ENCODE measurements around the gene NR4A1.

The NR4A1 gene

GRCh38 chr12:52070185-52070925, 19.1 kb downstream of the NR4A1 start:
- peak overlapping the region; percentile 97 for H3K4me3 Mint-ChIP-seq
- H3K9me3 Mint-ChIP-seq, result no peaks in the 10 kb centered on the region
- H3K27ac Mint-ChIP-seq, result peak overlapping the region; percentile 100
- DNase-seq (ENCODE audit: low spot score in 2 of 2) (no peak), ATAC-seq (peak; percentile 0)
- H3K36me3 Mint-ChIP-seq, result peaks cover 39% of the 10 kb centered on the region
- H3K4me1 Mint-ChIP-seq, result peaks cover 68% of the 10 kb centered on the region

- H3K36me3 Mint-ChIP-seq, result peaks cover 66% of the 10 kb centered on the region
- no peaks in the 10 kb centered on the region for H3K9me3 Mint-ChIP-seq
- no peak overlapping the region for H3K4me3 Mint-ChIP-seq
- peaks cover 52% of the 10 kb centered on the region for H3K4me1 Mint-ChIP-seq
- DNase-seq (ENCODE audit: low spot score in 2 of 2) (no peak), ATAC-seq (no peak)
- H3K27ac Mint-ChIP-seq, result peak overlapping the region; percentile 76
These were observed 22.5 kb downstream of the NR4A1 start for GRCh38 chr12:52073531-52074381.

- Mint-ChIP-seq H3K4me1 (peaks cover 42% of the 10 kb centered on the region), H3K4me3 (no peak overlapping the region), H3K36me3 (peaks cover 59% of the 10 kb centered on the region), H3K27ac (no peak overlapping the region), H3K9me3 (no peaks in the 10 kb centered on the region)
- no peak for DNase-seq (ENCODE audit: low spot score in 2 of 2)
- ATAC-seq, result no peak
These were observed 23.9 kb downstream of the NR4A1 start for GRCh38 chr12:52074971-52075724.

GRCh38 chr12:52076811-52077210, 25.6 kb downstream of the NR4A1 start:
- peak overlapping the region; percentile 1 for H3K27ac Mint-ChIP-seq
- peaks cover 59% of the 10 kb centered on the region for H3K36me3 Mint-ChIP-seq
- H3K9me3 Mint-ChIP-seq, result no peaks in the 10 kb centered on the region
- ATAC-seq (no peak), DNase-seq (ENCODE audit: low spot score in 2 of 2) (no peak)
- no peak overlapping the region for H3K4me3 Mint-ChIP-seq
- H3K4me1 Mint-ChIP-seq, result peaks cover 31% of the 10 kb centered on the region

- Mint-ChIP-seq H3K36me3 (peaks cover 48% of the 10 kb centered on the region), H3K4me1 (peaks cover 23% of the 10 kb centered on the region), H3K9me3 (no peaks in the 10 kb centered on the region), H3K4me3 (no peak overlapping the region), H3K27ac (peak overlapping the region; percentile 1)
- DNase-seq (ENCODE audit: low spot score in 2 of 2) (no peak), ATAC-seq (no peak)
These were observed 27.0 kb downstream of the NR4A1 start for GRCh38 chr12:52078276-52078675.

GRCh38 chr12:52079576-52080402, 28.5 kb downstream of the NR4A1 start, which contains the start of gene SMIM41:
SMIM41 (plus strand) TSS chr12:52079704; CDS start chr12:52079780, 76 bp downstream.
- ATAC-seq (no peak), DNase-seq (ENCODE audit: low spot score in 2 of 2) (no peak)
- Mint-ChIP-seq H3K4me3 (no peak within 1 kb of the TSS), H3K9me3 (no peaks in the 10 kb centered on the region), H3K36me3 (peaks cover 32% of the 10 kb centered on the region), H3K27ac (peak within 1 kb of the TSS; percentile 32), H3K4me1 (peaks cover 14% of the 10 kb centered on the region)

- no peak overlapping the region for H3K4me3 Mint-ChIP-seq
- H3K9me3 Mint-ChIP-seq, result no peaks in the 10 kb centered on the region
- H3K36me3 Mint-ChIP-seq, result peaks cover 25% of the 10 kb centered on the region
- H3K27ac Mint-ChIP-seq, result no peak overlapping the region
- H3K4me1 Mint-ChIP-seq, result peaks cover 14% of the 10 kb centered on the region
- ATAC-seq (no peak), DNase-seq (ENCODE audit: low spot score in 2 of 2) (no peak)
These were observed 29.4 kb downstream of the NR4A1 start for GRCh38 chr12:52080403-52081251.

GRCh38 chr12:52081263-52081733, 30.1 kb downstream of the NR4A1 start:
- Mint-ChIP-seq H3K4me1 (peaks cover 14% of the 10 kb centered on the region), H3K9me3 (no peaks in the 10 kb centered on the region), H3K27ac (no peak overlapping the region), H3K36me3 (peaks cover 19% of the 10 kb centered on the region), H3K4me3 (no peak overlapping the region)
- DNase-seq (ENCODE audit: low spot score in 2 of 2) (no peak), ATAC-seq (no peak)

- H3K27ac Mint-ChIP-seq, result no peak overlapping the region
- H3K9me3 Mint-ChIP-seq, result no peaks in the 10 kb centered on the region
- H3K4me3 Mint-ChIP-seq, result no peak overlapping the region
- DNase-seq (ENCODE audit: low spot score in 2 of 2) (no peak), ATAC-seq (no peak)
- peaks cover 14% of the 10 kb centered on the region for H3K4me1 Mint-ChIP-seq
- H3K36me3 Mint-ChIP-seq, result peaks cover 10% of the 10 kb centered on the region
These were observed 30.9 kb downstream of the NR4A1 start for GRCh38 chr12:52082026-52082668.

- Mint-ChIP-seq H3K36me3 (peaks cover 5% of the 10 kb centered on the region), H3K9me3 (no peaks in the 10 kb centered on the region), H3K27ac (no peak overlapping the region), H3K4me1 (peaks cover 14% of the 10 kb centered on the region), H3K4me3 (no peak overlapping the region)
- DNase-seq (ENCODE audit: low spot score in 2 of 2), result no peak
- no peak for ATAC-seq
These were observed 31.4 kb downstream of the NR4A1 start for GRCh38 chr12:52082669-52082987.

GRCh38 chr12:52082988-52083637, 31.9 kb downstream of the NR4A1 start:
- peak; percentile 73 for ATAC-seq
- Mint-ChIP-seq H3K9me3 (no peaks in the 10 kb centered on the region), H3K27ac (no peak overlapping the region), H3K4me3 (no peak overlapping the region), H3K36me3 (peaks cover under 1% of the 10 kb centered on the region), H3K4me1 (peaks cover 14% of the 10 kb centered on the region)
- peak; percentile 67 to 82 for DNase-seq (ENCODE audit: low spot score in 2 of 2)

GRCh38 chr12:52083638-52083996, 32.4 kb downstream of the NR4A1 start:
- Mint-ChIP-seq H3K36me3 (no peaks in the 10 kb centered on the region), H3K4me3 (no peak overlapping the region), H3K9me3 (no peaks in the 10 kb centered on the region), H3K4me1 (peaks cover 14% of the 10 kb centered on the region), H3K27ac (no peak overlapping the region)
- DNase-seq (ENCODE audit: low spot score in 2 of 2), result no peak
- ATAC-seq, result no peak

GRCh38 chr12:52084491-52085231, 33.4 kb downstream of the NR4A1 start:
- ATAC-seq, result no peak
- DNase-seq (ENCODE audit: low spot score in 2 of 2), result no peak
- Mint-ChIP-seq H3K9me3 (no peaks in the 10 kb centered on the region), H3K4me1 (peaks cover 14% of the 10 kb centered on the region), H3K4me3 (no peak overlapping the region), H3K36me3 (no peaks in the 10 kb centered on the region), H3K27ac (no peak overlapping the region)

Data from stimulated activated effector memory CD8-positive, alpha-beta T cell treated with anti-CD3 and anti-CD28 coated beads, Interleukin-12 subunit alpha, Interleukin-12 subunit beta, amount 100 ng/mL, for 72 hours (primary cell).